T follicular helper cell (primary cell): ENCODE data around the gene TTC21B.
"Not testable (repeated sequence)": the region's sequence is repeated elsewhere in the genome, so short reads cannot be mapped to it uniquely, and the experiment has no call there.

ENCODE experiments used
- DNase-seq: peaks from one replicate; pipeline ENCODE4 v3.0.0-alpha.2; 2020; ENCODE audit warnings: low read depth

Gene TTC21B

GRCh38 chr2:165886487-165887146 lies 67.0 kb downstream of the TTC21B start:
- no peak for DNase-seq

- DNase-seq: no peak
These were observed 75.7 kb downstream of the TTC21B start for GRCh38 chr2:165877565-165878550.

GRCh38 chr2:165876712-165877111 lies 76.9 kb downstream of the TTC21B start:
- DNase-seq: no peak

GRCh38 chr2:165876269-165876668 lies 77.3 kb downstream of the TTC21B start:
- DNase-seq: no peak

- DNase-seq: no peak
These were observed 79.0 kb downstream of the TTC21B start for GRCh38 chr2:165874445-165875039.

- no peak for DNase-seq
These were observed 81.3 kb downstream of the TTC21B start for GRCh38 chr2:165872101-165872791.

- no peak for DNase-seq
These were observed 82.6 kb downstream of the TTC21B start for GRCh38 chr2:165871025-165871424.

GRCh38 chr2:165870346-165870745 lies 83.2 kb downstream of the TTC21B start:
- DNase-seq: no peak

- no peak for DNase-seq
These were observed 85.4 kb downstream of the TTC21B start for GRCh38 chr2:165868211-165868610.

GRCh38 chr2:165864296-165864695 lies 89.3 kb downstream of the TTC21B start:
- DNase-seq: no peak

GRCh38 chr2:165863810-165864261 lies 89.7 kb downstream of the TTC21B start:
- no peak for DNase-seq

- DNase-seq: not testable (repeated sequence)
These were observed 92.5 kb downstream of the TTC21B start for GRCh38 chr2:165861083-165861482.

GRCh38 chr2:165859723-165860122 lies 93.9 kb downstream of the TTC21B start:
- DNase-seq: not testable (repeated sequence)

- DNase-seq: no peak
These were observed 95.7 kb downstream of the TTC21B start for GRCh38 chr2:165857876-165858275.

GRCh38 chr2:165852394-165852793 lies 101.2 kb downstream of the TTC21B start:
- DNase-seq: no peak

- DNase-seq: no peak
These were observed 106.6 kb downstream of the TTC21B start for GRCh38 chr2:165847001-165847400.

GRCh38 chr2:165846056-165846455 lies 107.5 kb downstream of the TTC21B start:
- DNase-seq: no peak

- DNase-seq: no peak
These were observed 109.4 kb downstream of the TTC21B start for GRCh38 chr2:165844216-165844615.

- DNase-seq: no peak
These were observed 110.2 kb downstream of the TTC21B start for GRCh38 chr2:165843351-165843750.

- DNase-seq: no peak
These were observed 113.1 kb downstream of the TTC21B start for GRCh38 chr2:165840333-165840958.

GRCh38 chr2:165839610-165840009 lies 114.0 kb downstream of the TTC21B start:
- no peak for DNase-seq
